ENCODE measurements around the gene TMEM218.
"Not testable (repeated sequence)": the region's sequence is repeated elsewhere in the genome, so short reads cannot be mapped to it uniquely, and the experiment has no call there.

The TMEM218 gene

GRCh38 chr11:125090151-125090550, 21.3 kb downstream of the TMEM218 start:
- DNase-seq (ENCODE audit: low read depth) = not testable (repeated sequence)

- not testable (repeated sequence) for DNase-seq (ENCODE audit: low read depth)
Observed at GRCh38 chr11:125089481-125089880, 21.9 kb downstream of the TMEM218 start.

- DNase-seq (ENCODE audit: low read depth) = no peak
Observed at GRCh38 chr11:125088576-125089455, 22.6 kb downstream of the TMEM218 start.

GRCh38 chr11:125088123-125088522, 23.3 kb downstream of the TMEM218 start:
- DNase-seq (ENCODE audit: low read depth) = no peak

- DNase-seq (ENCODE audit: low read depth) = no peak
Observed at GRCh38 chr11:125086633-125087296, 24.7 kb downstream of the TMEM218 start.

GRCh38 chr11:125085301-125086081, 25.9 kb downstream of the TMEM218 start:
- no peak for DNase-seq (ENCODE audit: low read depth)

- DNase-seq (ENCODE audit: low read depth) = no peak
Observed at GRCh38 chr11:125084761-125085231, 26.6 kb downstream of the TMEM218 start.

GRCh38 chr11:125084057-125084416, 27.4 kb downstream of the TMEM218 start:
- no peak for DNase-seq (ENCODE audit: low read depth)

- DNase-seq (ENCODE audit: low read depth) = no peak
Observed at GRCh38 chr11:125083312-125084056, 27.9 kb downstream of the TMEM218 start.

GRCh38 chr11:125082611-125083311, 28.7 kb downstream of the TMEM218 start:
- DNase-seq (ENCODE audit: low read depth) = no peak

- DNase-seq (ENCODE audit: low read depth) = no peak
Observed at GRCh38 chr11:125082040-125082439, 29.4 kb downstream of the TMEM218 start.

- DNase-seq (ENCODE audit: low read depth) = no peak
Observed at GRCh38 chr11:125081098-125081798, 30.2 kb downstream of the TMEM218 start.

GRCh38 chr11:125080531-125080911, 30.9 kb downstream of the TMEM218 start:
- DNase-seq (ENCODE audit: low read depth) = no peak

- no peak for DNase-seq (ENCODE audit: low read depth)
Observed at GRCh38 chr11:125079878-125080530, 31.4 kb downstream of the TMEM218 start.

GRCh38 chr11:125079151-125079877, 32.1 kb downstream of the TMEM218 start:
- DNase-seq (ENCODE audit: low read depth) = no peak

- no peak for DNase-seq (ENCODE audit: low read depth)
Observed at GRCh38 chr11:125078516-125079140, 32.8 kb downstream of the TMEM218 start.

- DNase-seq (ENCODE audit: low read depth) = no peak
Observed at GRCh38 chr11:125078016-125078415, 33.4 kb downstream of the TMEM218 start.

- DNase-seq (ENCODE audit: low read depth) = no peak
Observed at GRCh38 chr11:125076378-125076945, 35.0 kb downstream of the TMEM218 start.

All from activated T-cell treated with anti-CD3 and anti-CD28 coated beads for 1 hour (primary cell).